Stimulated activated CD4-positive, alpha-beta T cell treated with anti-CD3 and anti-CD28 coated beads, TNF-alpha, amount 100 ng/mL, for 48 hours (primary cell): Measurements from ENCODE around the gene STAB1.

ENCODE experiments used
- DNase-seq, 3 donors: peaks; one replicate each; pipeline ENCODE4 v3.0.0-alpha.2; 2020; ENCODE audit warnings: low read depth in 3 of 3

The STAB1 gene

DNA sequence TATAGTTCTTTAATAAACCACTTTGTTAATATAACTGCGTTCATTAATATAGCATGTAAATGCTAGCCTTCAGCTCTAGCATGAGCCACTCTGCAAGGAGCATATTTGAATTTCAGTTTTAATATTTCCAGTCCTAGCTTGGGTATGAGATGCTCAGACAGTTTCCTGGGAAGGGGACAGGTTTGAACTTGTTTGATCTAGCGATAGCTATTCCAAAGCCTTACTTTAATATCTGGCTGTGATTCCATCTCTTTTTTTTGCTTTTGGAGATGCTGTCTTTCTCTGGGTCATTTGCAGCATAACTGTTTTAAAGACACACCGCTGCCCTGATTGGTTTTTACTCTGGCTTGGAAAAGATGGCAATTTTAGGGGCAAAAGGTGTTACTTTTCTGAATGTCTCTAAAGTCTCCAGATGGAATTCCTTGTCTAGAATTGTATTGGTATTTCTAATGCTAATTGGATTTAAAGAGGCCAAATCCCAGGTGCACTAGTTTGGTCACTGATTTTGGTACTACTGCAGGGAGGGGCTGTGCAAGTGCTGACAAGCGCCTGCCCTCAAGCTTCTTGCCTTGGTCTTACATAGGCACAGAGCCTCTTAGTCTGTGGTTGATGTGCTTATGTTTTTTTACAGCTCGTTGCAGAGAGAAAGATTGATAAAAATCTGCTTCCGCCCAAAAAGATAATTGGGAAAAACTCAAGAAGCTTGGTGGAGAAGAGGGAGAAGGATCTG, 36.9 kb upstream of the STAB1 start:
- no peak for DNase-seq

GRCh38 chr3:52458770-52459545, 36.2 kb upstream of the STAB1 start:
- no peak for DNase-seq

- DNase-seq, result no peak
These were observed 33.3 kb upstream of the STAB1 start for GRCh38 chr3:52461874-52462273.

GRCh38 chr3:52463416-52463815, 31.7 kb upstream of the STAB1 start:
- no peak for DNase-seq

- DNase-seq, result no peak
These were observed 26.8 kb upstream of the STAB1 start for GRCh38 chr3:52468336-52468735.

DNA sequence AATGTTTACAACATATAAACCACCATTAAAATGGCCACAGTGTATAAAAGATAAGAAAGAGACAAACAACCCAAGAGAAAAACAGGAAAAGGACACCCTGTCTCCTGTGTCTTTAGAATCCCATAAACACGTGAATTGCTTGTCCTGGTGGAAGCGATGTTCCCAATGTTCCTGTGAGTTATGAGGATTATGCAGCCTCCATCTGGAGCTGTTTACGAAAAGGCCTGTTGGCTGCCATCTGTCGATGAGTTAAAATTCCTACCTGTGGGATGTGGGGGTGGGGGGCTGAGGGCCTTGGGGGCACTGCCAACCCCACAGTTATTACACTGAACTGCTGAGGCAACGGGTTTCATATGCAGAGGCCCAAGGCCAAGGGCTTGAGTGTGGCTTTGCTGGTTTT, 26.1 kb upstream of the STAB1 start:
- no peak for DNase-seq

DNA sequence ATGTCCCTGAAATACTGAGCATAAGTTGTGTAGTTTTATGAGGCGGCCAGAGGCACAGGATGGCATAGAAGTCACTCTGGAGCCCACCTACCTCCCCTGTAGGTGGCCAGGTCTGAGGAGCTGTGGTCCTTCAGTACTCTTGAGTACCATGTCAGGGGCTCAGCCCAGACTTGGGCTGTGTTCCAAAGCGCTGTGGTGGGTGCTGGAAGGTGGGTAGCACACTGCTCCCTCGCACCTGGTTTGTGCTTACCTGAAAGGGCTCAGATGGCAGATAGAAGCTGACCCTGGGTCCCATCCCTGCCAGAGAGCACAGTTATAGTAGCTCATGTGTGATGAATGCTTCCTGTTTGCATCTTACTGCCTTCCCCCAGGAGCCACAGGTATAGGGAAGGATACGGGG, 24.2 kb upstream of the STAB1 start:
- no peak for DNase-seq

- no peak for DNase-seq
These were observed 23.5 kb upstream of the STAB1 start for GRCh38 chr3:52471371-52472238.

DNA sequence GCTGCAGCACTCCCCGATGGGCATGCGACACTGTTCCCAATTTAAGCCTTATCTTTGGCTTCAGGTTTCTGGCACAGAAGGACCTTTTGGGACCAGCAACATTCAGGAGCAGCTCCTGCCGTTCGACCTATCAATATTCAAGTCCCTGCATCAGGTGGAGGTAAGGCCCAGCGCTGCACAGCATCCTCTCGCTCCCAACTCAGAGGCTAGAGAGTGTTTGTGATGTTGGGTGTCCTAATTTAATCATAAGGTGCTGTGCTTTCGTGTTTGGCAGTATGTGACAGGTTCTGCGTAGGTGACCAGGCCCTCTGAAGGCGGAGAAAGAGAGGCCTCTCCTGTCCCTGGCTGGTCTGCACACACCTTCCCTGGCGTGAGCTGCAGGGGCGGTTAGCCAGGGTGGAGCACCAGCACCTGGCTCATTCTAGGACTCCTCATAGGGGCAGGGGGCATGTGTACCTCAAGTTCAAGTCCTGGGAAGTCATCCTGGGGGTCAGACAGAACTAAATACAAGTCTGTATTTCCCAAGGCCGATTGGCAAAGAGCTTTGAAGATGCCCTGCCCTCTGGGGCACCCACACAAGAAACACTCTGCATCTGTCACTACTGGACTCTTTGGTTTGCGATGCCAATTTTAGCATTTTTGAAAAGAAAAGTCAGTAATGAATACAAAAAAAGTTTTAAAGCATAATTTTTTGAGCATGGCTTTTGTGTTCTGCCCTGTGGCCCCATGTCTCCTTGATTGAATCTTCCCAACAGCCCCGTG, 22.7 kb upstream of the STAB1 start:
- DNase-seq, result no peak

DNA sequence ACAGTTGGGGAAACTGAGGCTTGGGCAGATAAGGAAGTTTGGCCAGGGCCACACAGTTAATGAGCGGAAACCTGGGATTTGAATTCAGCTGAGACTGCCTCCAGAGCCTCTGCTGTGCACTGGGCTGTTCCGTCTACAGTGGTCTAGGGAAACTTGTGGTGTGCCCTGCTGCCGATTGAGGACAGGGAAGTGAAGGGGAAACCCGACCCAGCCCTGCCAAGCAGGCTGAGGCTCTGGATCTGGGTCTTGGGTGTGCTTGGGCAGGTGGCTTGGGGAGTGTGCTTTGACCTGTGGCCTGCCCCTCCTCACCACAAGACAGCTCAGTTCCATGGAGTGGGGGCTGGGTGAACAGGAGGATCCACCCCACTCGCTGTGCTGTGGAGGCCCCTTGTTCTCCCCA, 22.1 kb upstream of the STAB1 start:
- DNase-seq, result no peak

DNA sequence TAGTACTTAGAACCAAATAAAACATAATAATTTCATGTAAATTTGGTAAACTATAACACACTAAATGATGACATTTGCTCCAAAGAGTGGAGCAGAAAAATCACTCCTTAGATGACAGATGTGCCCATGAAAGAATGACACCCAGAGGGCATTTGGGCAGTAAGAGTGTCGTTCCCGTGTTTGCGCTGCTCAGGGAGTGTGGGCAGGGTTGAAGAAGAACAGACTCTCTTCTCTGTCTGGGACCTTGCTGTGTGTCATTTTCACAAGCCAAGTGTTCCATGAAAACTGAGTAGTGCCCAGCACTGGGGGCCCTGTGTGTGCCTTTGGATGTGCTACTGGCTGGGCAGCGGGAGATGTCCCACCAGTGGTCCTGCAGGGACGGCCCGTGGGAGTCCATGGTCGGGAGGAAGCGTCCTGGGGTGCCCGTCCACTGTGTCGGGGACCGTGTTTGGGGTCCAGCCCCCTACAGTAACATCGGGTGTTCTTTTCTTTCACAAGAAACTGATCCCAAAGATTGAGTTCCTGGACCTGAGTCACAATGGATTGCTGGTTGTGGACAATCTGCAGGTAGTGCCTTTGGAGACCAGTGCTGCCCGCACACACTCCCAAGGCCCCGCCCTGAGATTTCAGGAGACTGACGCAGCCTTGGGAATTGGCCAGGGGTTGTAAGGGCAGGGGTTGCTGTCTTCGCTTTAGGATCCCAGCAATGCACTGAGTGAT, 17.9 kb upstream of the STAB1 start:
- DNase-seq, result no peak

- no peak for DNase-seq
These were observed 17.4 kb upstream of the STAB1 start for GRCh38 chr3:52477796-52478095.

DNA sequence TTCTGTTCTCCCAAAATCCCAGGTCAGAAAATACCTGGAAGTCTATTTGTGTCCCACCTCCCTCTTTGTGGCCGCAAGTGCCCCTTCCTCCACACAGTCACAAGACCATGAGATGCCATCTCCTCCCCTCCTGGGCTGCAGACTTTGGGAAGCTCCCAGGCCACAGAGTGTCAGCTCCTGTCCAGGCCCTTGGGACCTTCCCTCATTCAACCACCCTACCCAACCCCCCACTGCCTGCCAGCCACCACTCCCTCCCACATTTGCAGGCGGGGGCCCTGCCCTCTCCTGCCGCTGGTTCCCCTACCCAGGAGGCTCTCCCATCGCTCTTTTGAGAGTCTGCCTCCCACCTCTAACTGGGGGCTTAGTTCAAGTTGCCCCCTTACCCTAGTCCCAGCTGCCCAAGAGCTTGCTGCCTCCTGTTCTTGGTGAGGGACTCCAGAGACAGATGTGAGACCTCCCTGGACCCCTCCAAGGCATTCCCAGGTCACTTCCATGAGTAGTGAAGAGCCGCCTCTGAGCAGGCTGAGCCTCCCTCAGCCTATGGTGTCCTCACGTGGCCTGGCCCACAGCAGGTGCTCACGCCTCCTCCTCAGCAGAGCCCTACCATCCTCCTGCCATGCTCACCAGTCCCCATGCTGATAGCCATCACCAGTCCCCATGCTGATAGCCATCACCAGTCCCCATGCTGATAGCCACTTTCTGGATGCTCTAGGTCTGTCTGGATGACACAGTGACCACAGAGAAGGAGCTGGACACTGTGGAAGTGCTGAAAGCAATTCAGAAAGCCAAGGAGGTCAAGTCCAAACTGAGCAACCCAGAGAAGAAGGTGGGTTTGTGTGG, 15.9 kb upstream of the STAB1 start:
- no peak for DNase-seq

GRCh38 chr3:52479877-52480575, 15.1 kb upstream of the STAB1 start:
- no peak for DNase-seq

DNA sequence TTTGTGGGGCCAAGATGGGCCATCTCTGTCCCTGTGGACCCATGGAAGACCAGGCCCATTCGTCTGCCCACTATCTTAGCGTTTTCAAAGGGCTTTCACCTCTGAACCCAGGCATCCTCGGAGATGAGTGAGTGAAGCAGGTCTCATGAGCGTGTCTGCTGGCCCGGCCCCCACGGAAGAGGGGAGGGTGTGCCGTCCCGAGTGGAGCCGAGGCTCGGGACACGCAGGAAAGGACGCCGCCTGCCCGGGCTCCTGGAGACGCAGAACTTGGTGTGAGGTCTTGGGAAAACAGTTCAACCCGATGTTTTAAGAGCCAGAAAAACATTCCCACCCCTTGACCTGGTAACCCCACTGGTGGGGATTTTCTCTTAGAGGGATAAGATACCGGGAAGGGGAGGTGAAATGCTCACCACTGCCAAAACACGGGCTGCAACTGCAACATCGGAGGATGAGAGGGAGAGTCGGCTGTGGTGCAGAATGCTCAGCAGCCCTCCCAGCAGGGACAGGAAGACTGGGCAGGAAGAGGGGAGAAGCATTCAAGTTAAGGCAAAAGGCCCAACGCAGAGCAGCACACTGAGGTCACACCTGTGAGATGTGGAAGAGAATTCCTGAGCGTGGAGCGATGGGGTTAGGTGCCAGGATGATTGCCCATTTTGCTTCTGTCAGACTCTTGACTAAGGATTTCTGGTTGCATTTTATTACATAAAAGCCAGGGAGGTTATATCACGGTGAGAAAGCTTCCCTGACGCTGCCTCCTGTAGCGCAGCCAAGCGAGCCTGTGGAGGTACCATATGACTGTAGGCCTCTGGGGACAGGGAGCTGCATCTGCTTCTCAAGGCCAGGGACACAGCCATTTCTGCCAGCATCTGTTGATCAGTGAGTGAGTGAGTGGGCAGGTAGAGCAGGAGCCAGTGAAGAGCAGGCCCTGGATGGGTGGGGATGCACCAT, 14.1 kb upstream of the STAB1 start:
- no peak for DNase-seq

GRCh38 chr3:52481819-52482521, 13.2 kb upstream of the STAB1 start:
- DNase-seq, result no peak

DNA sequence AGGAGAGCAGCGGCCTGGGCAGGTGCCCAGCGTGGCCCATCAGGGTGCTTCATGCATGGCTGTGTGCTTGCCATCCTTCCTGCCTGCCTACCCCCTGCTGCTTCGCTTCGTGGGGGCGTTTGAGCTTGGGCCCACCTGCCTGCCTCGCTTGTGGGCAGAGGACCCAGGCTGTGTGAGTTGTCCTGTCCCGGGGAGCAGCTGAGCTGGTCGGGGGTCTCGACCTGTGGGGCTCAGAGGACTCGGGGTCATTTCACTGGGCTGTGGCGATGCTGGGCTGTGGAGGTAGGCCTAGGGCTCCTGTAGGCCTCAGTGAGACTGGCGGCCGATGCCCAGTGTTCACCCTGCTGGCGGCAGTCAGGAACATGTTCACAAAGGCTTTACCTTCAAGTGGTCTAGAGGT, 12.1 kb upstream of the STAB1 start:
- DNase-seq, result no peak
